NCI-H1694 (cell line): ENCODE measurements around the gene CENPE.
"Not testable (repeated sequence)": the region's sequence is repeated elsewhere in the genome, so short reads cannot be mapped to it uniquely, and the experiment has no call there.

ENCODE experiments used
- DNase-seq: peaks from one replicate; lab custom pipeline; 2025; lab: John Stamatoyannopoulos, UW

The CENPE gene

DNA sequence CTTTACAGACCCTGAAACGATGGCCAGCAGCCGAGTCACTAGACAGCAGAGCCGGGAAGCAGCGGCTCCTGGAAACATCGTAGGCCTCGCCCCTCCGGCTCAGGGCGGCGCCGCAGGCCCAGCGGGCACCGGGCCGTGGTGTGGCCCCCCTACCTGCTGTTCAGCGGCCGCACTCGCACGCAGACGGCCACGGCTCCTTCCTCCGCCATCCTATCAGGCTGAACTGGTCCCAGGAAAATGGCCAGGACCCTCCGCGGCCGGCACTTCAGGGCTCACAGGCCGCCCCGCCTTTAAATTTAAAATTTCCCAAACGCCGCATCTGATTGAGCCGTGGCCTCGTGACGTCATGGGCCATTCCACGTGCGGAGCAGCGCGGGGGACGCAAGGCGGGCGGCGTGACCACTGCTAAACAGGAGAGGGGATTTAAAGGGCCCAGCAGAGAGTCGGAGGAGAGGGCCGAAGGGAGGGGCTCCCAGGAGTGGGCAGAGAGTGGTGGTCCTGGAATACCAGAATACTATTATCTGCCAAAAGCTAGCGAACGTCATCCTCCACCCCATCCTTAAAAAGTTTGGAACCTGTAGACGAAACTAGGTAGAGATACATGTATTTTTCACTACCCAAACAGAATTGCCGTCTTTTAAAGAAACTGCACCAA is at the start of gene CENPE:
CENPE (minus strand) TSS at position 233 of the 655 bp plus-strand sequence; CDS start at position 209, 24 bp downstream.
- peak; percentile 53 for DNase-seq

GRCh38 chr4:103244251-103244650 is 46.1 kb upstream of the CENPE start:
- no peak for DNase-seq

DNA sequence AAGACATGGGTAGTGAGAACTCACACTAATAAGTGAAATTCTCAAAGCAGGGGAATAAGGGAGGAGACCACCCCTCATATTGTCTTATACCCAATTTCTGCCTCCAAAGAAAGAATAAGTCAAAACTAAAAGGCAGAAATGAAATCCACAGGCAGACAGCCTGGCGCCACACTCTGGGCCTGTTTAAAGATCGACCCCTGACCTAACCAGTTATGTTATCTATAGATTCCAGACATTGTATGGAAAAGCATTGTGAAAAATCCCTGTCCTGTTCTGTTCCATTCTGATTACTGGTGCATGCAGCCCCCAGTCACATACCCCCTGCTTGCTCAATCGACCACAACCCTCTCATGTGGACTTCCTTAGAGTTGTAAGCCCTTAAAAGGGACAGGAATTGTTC is 32.8 kb upstream of the CENPE start:
- DNase-seq: not testable (repeated sequence)

DNA sequence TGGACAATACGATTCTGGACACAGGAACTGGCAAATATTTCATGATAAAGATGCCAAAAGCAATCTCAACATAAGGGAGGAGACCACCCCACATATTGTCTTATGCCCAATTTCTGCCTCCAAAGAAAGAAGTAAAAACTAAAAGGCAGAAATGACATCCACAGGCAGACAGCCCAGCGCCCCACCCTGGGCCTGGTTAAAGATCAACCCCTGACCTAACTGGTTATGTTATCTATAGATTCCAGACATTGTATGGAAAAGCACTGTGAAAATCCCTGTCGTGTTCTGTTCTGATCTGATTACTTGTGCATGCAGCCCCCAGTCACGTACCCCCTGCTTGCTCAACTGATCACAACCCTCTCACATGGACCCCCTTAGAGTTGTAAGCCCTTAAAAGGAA is 25.4 kb upstream of the CENPE start:
- DNase-seq: not testable (repeated sequence)

DNA sequence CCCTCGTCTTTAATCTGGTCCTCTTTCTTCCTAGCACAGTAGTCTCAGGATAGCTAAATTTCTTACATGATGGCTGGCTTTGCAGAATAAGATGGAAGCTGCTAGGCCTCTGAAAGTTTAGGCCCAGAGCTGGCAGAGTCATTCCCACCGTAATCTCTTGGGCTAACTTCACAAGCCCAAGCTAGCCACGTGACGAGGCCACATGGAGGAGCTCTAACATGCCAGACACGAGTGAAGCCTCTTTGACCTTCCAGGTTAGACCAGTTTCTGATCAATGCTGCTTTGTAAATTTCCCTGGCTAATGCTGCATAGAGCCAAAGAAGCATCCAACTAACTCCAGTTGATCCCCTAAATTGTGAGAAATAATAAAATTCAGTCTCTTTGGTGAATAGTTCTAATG is 9.5 kb upstream of the CENPE start:
- DNase-seq: no peak

DNA sequence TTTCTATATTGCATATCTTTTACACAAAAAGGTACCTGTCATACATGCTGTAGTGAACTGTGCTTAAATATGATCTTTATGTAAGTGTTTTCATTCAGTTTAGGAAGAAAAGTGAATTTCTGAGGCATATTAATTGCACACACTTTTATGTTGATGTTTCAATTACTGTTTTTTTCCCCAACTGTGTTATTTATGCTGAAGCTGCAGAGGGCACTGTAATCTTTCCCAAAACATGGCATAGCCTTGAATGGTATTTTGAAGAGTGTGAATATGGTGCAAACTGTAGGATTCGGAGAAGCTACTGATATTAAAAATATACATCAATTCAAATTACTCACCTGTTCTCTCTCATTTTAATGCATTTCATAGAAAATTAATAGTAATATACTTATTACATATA is 6.0 kb upstream of the CENPE start:
- DNase-seq: no peak

DNA sequence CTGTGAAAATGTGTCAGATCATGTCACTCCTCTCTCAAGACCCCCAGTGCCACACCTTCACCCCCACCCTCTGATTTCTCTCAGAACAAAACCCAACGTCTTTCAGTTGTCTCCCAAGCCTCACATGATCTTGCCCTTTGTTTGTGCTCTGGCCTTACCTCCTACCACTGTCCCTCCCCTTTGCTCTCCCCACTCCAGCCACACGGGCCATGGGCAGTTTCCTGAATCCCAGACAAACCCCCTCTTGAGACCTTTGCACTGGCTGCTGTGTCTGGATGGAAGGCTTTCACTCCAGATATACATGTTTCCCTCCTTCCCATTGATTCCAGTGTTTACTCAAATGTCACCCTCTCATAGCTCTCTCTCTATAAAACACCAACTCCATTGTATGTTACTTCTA is 3.6 kb upstream of the CENPE start:
- no peak for DNase-seq

GRCh38 chr4:103201253-103201652 is 3.1 kb upstream of the CENPE start:
- DNase-seq: no peak

DNA sequence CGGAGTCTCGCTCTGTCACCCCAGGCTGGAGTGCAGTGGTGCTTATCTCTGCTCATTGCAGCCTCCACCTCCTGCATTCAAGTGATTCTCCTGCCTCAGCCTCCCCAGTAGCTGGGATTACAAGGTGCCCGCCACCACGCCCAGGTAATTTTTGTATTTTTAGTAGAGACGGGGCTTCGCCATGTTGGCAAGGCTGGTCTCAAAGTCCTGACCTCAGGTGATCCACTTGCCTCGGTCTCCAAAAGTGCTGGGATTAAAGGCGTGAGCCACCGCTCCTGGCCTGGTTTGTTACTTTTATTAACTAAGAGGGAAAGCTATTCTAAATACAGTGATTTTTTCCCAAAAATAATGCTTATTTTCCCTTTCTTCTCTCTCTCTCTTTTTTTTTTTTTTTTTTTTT is 866 bp upstream of the CENPE start:
- no peak for DNase-seq

DNA sequence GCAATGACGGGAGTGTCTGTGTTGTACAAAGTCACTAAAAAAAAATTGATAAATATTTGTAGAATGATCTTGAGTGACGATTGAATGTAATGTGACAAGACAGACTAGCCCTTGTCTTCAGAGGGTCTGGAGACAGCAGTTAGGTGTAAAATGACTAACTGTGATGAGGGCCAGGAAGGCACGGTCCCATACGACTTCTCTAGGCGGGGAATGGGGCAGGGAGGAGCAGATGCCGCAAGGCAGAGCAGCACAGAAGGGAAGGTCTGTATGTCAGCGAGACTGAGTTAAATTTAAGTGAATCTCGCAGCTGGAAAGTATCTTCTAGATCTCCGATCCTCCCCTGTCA is 405 bp downstream of the CENPE start:
- no peak for DNase-seq

DNA sequence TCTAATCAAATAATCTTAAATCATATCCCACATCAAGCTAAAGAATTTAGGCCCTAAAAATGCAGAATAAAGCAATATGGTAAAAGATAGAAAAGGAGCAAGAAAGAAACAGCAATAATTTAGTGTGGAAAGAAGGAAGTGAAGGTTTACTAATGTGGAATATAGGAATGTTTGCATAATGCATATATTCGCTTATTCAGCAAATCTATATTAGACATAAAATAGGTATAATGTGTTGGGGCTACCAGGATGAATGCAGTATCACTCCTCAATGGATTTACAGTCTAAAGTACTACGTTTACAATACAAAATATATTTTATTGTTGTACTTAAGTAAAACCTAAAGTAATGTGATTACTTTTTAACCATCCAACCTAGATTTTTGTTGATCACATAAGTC is 4.7 kb downstream of the CENPE start:
- DNase-seq: no peak

- no peak for DNase-seq
These were observed 27.1 kb downstream of the CENPE start for GRCh38 chr4:103171006-103171405.

DNA sequence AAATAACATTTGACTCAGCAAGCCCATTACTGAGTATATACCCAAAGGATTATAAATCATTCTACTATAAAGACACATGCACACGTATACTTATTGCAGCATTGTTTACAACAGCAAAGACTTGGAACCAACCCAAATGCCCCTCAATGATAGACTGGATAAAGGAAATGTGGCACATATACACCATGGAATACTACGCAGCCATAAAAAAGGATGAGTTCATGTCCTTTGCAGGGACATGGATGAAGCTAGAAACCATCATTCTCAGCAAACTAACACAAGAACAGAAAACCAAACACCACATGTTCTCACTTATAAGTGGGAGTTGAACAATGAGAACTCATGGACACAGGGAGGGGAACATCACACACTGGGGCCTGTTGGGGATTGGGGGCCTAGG is 28.4 kb downstream of the CENPE start:
- not testable (repeated sequence) for DNase-seq

- DNase-seq: no peak
These were observed 29.1 kb downstream of the CENPE start for GRCh38 chr4:103168993-103169392.

DNA sequence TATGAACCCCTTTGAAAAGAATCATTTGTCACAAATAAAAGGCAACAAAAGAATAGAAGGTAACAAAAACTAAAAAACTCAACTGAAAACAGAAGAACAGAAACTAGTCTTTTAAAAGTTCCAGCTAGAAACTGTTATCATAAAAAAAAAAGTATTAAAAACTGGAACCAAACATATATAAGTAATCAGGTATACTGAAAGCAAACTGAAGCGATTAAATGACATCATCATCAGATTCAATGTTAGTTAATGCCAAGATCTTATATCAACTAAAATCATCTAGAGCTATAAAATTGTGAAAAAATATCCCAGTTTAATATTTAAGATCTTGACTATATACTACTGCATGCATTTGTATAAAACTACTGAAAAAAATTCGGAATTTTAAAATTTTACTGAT is 36.0 kb downstream of the CENPE start:
- no peak for DNase-seq

GRCh38 chr4:103158760-103159159 is 39.4 kb downstream of the CENPE start:
- no peak for DNase-seq

GRCh38 chr4:103156106-103156505 is 42.0 kb downstream of the CENPE start:
- no peak for DNase-seq

- no peak for DNase-seq
These were observed 45.8 kb downstream of the CENPE start for GRCh38 chr4:103152381-103152780.

GRCh38 chr4:103150677-103151076 is 47.5 kb downstream of the CENPE start:
- no peak for DNase-seq

GRCh38 chr4:103144926-103145325 is 53.2 kb downstream of the CENPE start:
- no peak for DNase-seq

DNA sequence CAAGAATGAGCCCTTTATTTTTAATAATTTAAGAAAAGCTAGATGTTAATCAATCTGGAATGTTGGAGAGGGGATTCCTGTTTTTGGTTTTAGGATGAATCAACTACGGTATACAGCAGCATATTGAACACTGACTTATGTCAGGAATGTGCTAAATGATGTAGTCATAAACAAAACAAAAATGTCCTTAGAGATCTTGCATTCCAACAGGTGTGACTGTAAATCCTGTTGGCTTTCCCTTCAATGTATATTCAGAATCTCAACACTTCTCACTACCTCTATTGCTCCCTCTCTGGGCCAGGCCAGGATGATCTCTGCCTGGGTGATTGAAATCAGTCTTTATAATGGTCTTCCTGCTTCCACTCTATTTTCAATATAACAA is 60.7 kb downstream of the CENPE start:
- DNase-seq: no peak

DNA sequence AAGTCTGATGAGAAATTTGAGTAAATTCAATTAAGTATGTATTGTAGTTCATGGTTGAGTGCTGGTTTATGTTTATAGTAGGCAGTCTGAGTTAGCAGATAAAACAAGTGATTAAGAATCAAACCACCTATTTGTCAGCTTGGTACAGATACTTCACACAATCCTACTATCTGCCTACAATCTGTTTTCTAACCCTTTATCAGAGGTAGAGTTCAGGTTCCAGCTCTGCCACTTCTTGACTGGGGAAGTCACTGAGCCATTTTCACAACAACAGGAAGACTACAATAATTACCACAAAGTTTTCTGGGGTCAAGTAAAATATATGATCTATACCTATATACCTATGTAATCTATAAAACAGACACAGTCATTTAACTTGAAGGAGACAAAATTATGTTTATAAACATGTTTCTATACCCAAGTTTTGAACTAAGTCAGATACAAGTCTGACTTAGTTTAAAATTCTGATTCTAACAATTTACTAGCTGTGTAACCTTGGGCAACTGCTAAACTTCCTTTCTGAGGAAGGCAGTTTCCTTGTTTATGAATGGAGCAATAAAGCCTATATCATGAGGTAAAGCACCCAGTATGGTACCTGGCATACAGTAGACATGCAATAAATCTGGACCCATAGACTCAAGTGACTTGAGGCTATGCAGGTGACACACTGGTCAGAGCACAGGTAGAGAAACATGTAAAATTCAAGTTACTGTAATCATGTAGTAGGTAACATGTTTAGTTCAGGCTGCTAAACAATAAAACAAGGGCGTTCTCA is 61.3 kb downstream of the CENPE start:
- DNase-seq: no peak

DNA sequence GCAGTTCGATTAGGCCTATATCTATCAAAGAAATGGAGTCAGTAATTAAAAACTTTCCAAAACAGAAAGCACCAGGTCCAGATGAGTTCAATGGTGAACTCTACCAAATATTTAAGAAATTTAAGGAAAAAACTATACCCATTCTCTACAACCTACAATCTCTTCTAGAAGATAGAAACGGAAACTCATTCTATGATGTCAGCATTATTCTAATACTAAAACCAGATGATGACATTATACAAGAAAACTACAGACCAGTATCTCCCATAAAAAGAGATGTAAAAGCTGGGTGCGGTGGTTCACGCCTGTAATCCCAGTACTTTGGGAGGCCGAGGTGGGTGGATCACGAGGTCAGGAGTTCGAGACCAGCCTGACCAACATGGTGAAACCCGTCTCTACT is 69.0 kb downstream of the CENPE start:
- DNase-seq: no peak

DNA sequence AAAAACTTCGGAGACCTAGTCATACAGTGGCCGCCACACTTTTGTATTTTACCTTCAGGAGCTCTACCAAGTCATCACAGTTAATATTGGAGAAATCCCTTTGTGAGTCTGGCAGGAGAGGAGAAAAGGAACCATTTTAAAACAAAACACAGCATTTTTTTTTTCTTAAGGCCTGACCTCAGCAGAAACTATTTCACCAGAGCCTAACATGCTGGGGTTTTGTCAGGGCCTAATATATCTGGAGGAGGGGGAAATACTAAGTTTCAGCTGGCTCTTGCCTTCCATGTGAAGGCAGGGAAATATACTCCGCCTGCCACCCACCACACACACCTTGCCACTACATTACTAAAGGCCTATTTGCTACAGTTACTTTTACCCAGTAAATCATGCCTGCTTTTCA is 72.0 kb downstream of the CENPE start:
- no peak for DNase-seq
